Measurements from ENCODE around the gene SRGAP2.
"Not testable (repeated sequence)": the region's sequence is repeated elsewhere in the genome, so short reads cannot be mapped to it uniquely, and the experiment has no call there.

The SRGAP2 gene

GRCh38 chr1:206246129-206246886 is 43.0 kb downstream of the SRGAP2 start:
- DNase-seq (ENCODE audit: low read depth in 1 of 2, low spot score in 1 of 2) = not testable (repeated sequence)

- not testable (repeated sequence) for DNase-seq (ENCODE audit: low read depth in 1 of 2, low spot score in 1 of 2)
Observed at GRCh38 chr1:206250953-206251681, 47.8 kb downstream of the SRGAP2 start.

GRCh38 chr1:206252680-206253335 is 49.5 kb downstream of the SRGAP2 start:
- not testable (repeated sequence) for DNase-seq (ENCODE audit: low read depth in 1 of 2, low spot score in 1 of 2)

All from stimulated activated CD4-positive, alpha-beta T cell treated with anti-CD3 and anti-CD28 coated beads, Interleukin-15, amount 100 ng/mL, for 1 hour (primary cell).